HG02885 (cell line): ENCODE data around the gene RBBP8NL.

Source experiments
- ATAC-seq: cut with Tn5 transposase; IDR thresholded peaks from one replicate; pipeline ENCODE4 v1.9.1; 2021; ENCODE audit warnings: mild to moderate bottlenecking; ENCODE audit not compliant: unreplicated experiment, poor library complexity

RBBP8NL gene

DNA sequence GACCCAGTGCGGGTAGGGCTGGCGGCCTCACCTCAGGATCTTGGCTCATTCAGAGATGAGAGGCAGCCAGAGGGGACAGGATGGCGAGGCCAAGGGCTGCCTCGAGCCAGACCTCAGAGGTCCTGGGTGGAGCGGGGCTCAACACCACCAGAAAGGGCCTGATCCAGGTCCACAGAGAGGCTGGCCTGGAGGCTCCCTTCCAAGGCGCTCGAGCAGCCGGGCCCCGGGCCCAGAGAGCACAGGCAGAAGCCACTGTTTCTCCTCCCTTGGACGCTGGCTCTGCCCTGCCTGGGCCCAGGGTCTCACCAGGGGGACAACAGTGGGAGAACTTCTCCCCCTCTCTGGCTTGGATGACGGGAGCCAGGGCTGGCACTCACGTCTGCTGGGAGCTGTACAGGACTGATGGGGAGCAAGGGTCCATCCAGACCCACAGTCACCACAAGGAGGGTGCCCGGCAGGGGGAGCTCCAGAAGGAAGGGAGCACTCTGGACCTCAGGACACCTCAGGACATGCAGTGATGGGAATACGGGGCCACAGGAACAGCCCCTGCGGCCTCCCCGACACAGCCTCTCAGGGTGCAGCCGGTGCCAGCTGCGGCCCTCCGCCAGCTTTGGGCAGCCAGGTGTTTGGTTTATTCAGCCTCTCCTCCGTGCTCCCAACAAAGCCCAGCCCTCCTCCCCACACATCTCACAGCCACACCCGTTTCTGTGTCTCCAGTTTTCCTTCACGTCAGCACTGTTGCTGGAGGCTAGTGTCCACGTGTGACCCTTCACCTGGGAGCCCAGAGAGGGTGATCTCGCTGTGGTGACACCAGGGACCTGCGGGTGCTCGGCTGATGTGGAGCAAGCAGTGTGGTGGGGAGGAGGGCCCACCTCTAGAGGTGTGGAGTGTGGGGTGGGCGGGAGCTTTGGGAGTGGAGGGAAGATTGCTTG lies 31.8 kb downstream of the RBBP8NL start:
- no peak for ATAC-seq

DNA sequence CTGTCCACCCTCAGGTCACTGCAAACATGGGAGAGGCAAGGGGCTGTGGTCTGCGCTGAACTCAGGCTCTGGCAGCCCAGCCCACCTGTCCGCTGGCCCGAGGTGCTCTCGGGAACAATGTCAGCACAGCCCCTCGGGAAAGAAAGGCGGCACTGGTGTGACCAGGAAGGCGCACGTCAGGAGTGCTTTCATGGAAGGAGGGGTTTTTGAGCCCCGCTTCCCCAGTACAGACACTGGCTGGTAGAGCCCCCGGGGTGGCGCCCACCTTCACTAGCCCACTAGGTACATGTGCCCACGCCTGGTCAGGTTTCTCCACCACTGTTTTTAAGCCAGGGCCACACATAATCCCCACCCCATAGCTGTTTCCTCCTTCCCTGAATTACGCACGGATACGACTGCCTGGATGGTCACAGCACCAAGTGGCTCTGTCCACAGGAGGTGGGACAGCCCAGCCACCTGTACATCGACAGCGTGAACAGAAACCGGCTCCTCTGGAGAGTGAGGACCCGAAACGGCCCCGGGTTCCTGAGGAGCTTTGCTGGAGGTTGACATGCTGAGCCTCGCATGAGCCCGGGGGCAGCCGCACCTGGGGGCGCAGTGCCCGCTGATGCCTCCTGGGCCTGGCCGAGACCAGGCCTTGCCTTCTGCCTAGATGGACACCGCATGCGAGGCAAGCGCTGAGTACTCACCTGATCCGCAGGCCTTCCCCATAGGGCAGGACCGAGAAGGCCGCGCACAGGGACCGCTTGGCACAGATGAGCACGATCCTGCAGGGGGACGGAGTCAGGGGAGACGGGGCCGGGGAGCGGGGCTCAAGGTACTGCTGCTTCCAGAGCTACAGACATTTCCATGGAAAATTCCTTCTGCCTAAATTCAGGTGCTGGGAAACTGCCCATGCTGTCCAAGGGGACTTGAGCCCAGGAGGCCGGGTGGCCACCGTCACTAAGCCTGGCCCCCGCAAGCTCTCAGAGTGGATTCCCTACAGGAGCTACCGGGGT lies 32.8 kb downstream of the RBBP8NL start:
- ATAC-seq, result no peak

DNA sequence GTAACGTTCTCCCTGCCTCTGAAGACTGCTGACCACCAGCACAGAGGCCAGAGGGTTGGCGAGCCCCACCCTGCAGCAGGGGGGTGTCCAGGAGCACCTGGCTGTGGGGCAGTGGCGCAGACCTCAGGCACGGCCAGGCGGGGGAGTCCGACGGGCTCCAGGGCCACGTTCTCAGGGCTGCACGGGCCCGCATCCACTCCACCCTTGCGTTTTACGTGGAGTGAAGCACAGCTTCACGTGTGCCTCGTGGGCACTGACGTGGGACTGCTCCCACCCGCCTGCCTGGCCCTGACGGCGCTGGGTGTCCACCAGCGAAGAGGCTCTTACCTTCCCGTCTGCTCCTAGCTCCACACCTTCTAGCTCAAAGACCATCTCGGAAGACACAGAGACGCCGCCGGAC lies 33.5 kb downstream of the RBBP8NL start:
- no peak for ATAC-seq

DNA sequence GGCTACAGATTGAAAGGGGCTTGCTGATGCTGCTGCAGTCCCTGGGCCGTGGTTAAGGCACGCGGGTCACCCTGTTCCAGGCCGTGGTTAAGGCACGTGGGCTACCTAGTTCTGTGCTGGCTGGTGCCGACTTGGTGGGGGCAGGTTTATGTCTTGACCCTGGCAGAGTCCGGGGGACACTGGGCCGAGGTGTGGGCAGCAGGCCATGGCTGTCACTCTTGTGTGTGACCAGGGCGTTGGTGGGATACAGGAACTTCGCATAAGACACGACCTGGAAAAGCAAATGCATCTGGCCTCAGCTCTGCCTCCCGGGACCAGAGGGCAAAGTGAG lies 34.0 kb downstream of the RBBP8NL start:
- no peak for ATAC-seq

DNA sequence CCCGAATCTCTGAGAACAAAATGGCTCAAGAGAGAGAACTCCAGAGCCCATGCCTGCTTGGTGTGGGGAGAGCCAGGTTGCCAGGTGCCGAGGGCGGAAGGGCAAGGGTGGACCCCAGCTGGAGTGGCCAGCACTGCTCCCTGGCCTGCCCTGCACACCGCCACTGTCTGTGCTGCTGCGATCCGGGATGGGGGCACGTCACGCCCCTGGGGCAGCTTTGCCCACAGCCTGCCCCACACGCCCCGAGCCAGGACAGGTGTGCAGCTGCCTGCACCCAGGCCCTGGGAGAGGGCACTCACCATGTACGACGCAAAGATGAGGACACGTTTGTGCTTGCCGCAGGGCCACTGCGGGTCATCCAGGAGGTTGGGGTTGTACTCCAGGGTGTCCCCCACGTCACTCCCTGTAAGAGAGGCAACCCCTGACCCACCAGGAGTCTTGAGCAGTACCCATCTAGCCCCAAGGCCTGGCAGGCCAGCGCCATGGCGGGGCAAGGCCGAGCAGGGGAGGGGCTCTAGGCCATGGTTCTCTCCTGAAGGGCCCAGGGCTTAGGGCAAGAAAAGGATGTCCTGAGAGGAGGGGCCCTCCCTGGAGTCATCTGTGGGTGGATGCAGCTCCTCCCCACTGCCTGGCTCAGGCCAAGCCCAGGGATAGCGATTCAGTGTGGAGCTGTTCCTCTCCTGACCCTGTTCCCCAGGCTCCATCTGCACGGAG lies 34.6 kb downstream of the RBBP8NL start:
- ATAC-seq, result no peak

DNA sequence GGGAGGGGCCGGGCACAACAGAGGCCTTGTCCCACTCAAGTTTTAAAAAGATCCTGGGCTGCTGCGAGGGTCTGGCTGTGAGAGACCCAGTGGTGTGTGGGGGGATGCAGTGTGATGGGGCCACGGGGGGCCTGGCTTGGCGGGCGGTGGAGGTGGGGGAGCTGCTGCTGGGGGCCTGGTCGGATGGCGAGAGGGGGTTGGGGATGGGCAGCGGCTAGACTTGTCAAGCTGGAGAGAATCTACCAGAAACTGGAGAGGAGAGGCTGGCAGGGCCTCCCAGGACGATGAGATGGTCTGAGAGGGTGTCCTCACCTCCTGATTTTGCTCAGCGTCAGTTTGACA lies 35.3 kb downstream of the RBBP8NL start:
- no peak for ATAC-seq

DNA sequence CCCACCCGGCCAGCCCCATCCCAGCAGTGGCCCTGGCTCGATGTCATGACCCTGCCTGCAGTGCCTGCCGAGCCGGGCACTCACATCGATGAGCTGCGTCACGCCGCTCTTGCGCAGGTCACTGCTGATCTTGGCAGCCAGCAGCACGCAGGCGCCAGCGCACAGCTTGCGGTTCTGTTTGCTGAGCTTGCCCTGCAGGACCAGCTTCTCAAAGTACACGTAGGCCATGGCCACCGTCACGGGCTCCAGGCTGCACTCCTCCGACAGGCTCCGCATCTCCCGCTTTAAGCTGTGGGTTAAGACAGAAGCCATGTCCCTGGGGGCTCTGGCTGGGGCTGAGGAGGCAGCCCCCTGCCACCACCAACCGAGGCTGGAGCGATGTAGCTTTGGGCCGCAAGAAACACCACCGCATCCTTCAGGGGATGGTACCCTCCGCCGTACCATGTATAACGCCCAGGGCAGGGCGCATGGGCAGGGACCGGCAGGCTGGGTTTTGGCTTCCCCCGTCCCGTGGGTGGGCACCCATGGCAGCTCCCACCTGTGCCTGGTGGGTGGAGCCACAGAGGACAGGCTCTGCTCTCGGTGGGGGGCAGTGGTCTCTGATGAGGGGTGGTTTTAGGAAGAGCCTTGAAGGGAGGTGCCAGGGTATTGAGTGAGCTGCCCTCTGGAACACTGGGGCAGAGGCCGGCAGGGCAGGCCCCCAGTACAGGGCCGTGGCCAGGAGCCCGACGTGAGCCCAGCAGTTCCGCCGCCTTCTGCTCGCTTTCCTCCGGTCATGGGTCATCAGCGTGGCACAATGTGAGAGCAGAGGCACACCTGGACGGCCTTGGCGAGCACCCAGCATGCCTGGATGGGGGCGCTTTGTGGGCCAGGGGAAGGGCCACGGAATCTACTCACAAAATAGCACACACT lies 35.9 kb downstream of the RBBP8NL start:
- no peak for ATAC-seq

DNA sequence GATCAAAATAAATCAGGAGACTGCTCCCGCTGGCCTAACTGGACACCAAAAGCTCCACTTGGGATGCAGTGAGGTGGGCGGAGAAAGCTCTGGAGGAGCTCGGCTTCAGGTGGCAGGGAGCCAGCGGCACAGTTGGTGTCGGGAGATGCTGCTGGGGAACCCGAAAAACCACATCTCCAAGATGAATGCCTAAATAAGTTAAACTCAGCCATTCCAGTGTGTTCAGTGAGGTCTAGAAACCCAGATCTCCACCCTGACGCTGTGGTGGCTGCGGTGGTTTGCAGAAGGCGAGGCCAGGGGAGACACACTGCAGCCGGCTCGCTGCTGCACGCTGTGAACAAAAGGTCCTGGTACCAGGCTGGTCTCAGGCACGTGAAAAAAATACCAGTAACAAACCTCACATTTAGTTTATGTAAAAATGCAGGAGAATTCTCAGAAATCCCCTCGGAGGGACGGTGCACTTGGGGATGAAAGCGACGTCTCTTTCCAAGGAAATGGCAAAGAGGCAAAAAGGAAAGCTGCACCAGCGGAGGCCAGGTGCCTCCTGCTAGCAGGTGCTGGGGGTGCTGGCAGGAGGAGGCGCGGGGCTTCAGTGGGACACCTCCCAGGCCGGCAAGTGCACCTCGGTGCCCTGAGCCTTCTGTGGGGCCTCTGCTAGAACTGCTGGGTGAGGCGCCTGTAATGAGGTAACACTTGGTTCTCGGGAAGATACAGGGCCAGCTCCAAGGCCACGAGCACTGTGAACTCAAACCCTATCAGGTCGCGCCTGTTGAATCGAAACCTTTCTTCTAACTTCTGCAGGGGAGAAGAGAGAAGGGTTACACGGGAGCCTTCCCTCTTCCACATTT lies 36.8 kb downstream of the RBBP8NL start:
- ATAC-seq, result no peak

DNA sequence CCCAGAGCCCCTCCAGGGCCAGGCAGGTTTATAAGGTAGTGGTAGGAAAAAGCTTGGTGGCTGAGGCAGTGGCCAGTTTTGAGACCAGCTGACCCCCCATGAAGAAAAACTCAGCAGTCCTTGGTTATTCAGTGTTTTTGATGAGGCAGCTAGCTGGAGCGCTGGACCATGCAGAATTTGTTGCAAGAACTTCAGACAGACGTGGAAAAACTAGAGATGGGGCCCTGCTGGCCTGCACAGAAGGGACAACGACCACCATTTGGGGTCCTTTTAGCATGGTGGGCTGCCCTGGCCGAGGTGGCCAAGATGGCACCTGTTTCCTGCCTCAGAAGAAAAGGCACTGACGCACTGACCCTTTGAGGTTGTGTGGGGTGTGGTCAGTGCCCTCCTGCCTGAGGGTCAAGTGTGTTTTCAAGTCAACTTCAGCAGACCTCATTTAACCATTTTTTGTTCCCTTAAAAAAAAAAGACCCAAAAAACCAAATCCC lies 37.7 kb downstream of the RBBP8NL start:
- ATAC-seq, result no peak

DNA sequence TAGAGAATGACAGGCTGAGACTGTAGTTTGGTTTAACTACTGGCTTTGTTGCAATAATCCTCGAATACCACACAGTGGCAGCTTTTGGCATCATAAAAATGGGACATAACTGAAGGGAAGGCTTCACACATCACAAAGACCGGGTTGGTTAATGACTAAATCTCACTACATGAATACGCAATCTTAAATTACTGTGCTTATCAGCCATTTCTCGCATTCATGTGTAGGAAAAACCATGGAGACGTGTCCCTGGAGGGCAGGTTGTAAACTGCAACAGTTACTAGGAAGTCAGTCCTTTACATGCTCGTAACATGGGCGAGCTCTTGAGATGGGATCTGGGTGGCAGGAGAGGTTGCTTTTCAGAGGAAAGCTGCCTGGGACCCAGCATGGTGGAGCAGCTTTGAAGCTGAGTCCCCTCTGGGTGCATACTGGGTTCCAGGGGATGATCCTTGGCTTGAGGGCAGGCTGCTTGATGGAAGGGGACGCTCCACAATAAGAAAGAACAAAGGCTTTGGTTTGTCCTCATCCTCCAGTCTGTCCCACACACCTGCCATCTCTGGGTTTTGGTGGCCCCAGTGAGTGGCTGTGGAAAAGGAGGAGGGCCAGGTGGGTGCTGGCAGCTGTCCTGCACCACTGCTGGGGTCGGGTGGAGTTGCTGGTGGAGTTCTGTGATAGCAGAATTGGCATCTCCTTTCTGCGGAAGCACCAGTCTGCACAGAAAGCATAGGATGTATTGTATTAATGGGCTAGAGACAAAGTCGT lies 38.3 kb downstream of the RBBP8NL start:
- no peak for ATAC-seq

DNA sequence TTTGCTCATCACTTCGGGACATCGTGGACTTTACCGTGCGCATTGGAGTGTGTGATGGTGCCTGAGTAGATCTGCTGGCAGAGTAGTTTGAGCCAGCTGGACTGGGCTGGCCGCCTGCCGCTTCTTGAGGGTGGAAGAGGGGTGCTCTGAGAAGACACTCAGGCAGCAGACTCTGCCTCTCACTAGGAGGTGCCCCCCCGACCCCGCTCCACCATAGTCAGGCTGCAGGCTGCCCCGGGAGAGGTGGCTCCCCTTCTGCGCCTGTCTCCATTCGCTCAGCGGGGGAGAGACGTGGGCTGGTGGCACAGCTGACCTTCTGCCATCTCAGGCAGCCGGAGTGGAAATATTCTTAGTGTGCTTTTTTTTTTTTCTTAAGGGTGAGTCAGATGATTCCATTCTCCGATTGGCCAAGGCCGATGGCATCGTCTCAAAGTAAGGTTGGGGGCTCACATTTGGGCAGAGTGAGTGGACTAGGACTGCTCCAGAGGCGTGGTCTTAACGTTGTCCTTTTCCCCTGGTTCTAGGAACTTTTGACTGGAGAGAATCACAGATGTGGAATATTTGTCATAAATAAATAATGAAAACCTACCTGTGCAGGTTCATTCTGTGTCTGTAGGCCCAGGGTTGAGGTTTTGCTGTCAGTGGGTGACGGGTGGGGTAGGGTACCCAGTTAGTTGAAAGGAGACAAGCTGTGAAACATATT lies 39.3 kb downstream of the RBBP8NL start:
- ATAC-seq, result no peak

DNA sequence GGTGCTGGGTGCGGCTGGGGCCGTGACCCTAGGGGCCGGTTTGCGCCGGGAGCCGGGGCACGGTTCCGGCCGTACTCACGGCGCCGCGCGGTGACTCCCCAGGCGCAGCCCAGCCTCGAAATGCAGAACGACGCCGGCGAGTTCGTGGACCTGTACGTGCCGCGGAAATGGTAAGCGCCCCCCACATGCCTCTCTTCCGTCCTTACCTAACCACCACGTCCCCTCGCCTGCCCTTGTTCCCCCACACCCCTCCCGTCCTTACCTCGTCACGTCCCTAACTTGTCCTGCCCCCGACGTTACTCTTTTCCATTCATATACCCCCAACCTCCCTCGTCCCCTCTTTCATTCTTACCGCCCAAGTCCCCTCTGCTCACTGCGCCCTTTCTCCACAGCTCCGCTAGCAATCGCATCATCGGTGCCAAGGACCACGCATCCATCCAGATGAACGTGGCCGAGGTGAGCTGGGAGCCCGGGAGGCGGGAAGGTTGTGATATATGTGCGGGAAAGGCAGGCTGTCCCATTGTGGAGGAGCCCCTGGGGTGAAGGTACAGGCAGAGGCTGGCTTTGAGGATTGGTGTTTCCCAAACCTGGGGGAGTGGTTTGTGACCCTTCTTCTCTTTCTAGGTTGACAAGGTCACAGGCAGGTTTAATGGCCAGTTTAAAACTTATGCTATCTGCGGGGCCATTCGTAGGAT lies 40.0 kb downstream of the RBBP8NL start:
- no peak for ATAC-seq

DNA sequence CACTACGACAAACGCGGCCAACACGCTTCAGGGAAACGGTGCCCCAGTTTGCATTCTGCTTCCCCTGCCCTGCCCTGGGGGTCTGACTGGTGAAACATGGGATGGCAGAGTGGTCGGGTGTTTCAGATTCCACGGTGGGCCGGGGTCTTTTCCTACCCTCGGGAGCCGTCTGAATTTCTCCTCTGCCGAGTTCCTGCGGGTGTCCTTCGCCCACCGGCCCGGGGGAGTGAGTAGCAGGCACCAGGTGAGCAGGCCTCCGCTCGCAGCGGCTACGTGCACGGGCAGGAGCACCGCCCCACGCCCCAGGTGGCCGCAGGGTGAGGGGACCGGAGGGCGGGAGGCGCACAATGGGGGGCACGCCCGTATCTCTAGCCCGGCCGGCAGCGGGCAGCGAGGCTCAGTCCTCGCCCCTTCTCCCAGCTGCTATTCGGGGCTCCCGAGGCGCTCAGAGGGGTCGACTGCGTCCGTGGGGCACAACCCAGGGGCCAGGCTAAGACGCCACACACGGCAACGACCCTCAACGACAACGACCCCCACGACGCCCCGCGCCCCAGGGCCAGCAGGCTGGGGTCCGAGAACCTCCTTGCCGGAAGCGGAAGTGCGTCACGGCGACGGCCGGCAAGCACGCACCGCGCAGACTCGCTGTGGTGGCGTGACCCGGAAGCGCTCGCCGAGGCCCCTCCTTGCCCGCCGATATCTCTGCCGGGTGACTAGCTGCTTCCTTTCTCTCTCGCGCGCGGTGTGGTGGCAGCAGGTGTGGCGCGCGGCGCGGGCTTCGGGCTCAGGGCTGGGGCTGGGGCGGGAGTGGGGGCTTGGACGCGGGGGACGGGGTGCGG lies 40.7 kb downstream of the RBBP8NL start, which contains the start of gene RPS21:
TSS of gene RPS21 (plus strand) at position 721 of the 836 bp plus-strand sequence. CDS start 236 bp downstream, outside the sequence.
- ATAC-seq, result peak; percentile 77

DNA sequence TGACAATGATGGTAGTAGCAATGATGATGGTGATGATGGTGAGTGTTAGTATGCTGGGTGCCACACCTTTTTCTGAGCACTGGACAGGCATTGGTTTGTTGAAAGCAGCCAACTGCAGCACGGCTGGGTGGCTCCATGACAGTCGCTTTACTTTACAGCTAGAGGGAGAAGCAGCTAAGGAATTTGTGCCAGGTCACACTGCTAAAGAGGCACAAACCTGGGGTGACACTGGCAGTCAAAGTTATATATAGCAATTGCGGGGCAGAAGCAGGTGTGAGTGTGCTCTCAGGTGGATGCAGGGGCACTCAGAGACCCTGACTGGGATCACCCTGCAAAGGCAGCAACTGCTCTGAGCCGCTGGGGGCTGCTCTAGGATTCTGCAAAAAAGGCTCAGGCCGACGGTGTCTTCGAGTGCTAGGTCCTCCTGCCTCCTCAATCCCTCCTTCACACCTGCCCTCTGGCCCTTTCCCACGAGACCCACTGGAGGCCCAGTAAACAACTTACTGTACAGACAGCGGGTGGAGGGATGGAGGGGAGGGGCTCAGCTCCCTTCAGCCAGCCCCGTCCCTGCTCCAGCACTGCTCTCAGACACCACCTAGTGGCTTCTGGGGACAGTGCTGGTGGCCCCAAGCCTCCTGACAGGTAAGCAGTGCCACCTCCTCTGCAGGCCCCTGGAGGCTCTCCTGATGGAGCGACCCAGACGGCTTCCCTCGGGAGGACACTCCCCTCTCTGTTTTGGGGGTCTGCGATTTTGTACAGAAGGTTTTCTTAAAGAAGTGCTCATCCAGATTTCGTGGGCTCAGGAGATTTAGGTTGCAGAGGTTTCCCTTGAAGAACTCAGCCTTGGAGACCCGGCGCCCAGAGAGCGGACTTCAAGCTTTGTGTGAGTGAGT lies 44.8 kb downstream of the RBBP8NL start:
- peak; percentile 71 for ATAC-seq

DNA sequence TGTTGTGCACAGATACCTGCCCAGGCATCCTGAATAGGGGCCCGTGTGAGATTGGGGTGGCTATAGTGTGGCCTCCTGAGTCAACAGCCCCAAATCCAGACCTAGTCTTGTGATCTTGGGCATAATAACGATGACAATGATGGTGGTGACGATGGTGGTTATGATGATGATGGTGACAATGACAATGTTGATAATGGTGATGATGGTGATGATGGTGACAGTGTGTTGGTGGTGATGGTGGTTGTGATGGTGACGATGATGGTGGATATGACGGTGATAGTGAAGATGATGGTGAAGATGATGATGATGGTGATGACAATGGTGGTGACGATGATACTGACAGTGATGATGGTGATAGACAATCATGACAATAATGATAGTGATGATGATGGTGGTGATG lies 45.5 kb downstream of the RBBP8NL start:
- no peak for ATAC-seq
